GM21515 (cell line): ENCODE results near the gene FOXL3.
"Not testable (repeated sequence)": the region's sequence is repeated elsewhere in the genome, so short reads cannot be mapped to it uniquely, and the experiment has no call there.

ENCODE experiments used
- ATAC-seq: cut with Tn5 transposase; IDR thresholded peaks from one replicate; pipeline ENCODE4 v1.9.1; 2021; ENCODE audit not compliant: unreplicated experiment

Gene FOXL3

DNA sequence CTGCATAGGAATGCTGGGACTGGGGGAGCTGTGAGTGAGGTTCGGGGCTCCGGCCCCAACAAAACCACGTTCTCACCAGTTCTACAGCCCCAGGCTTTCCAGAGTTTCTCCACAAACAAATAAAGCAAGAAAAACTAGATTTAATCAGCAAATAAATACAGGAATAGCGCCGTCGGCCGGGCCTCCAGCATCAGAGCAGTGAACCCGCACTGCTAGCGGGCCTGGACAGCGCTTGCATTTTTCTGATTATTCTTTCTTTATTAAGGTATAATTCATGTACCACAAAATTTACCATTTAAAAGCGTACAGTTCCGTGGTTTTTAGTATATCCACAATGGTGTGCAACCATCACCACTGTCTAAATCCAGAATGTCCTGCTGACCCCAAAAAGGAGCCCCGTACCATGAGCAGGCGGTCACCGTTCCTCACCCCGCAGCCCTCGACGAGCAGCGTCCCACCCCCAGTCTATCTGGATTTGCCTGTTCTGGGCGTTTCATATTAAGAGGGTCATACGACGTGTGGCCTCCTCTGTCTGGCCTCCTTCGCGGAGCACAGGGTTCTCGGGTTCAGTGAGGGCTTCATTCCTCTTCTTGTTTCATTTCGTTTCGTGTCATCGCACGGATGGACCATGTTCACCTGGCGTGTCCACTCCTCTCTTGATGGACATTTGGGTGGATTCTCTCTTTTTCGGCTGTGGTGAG lies 35.5 kb upstream of the FOXL3 start:
- ATAC-seq = no peak

DNA sequence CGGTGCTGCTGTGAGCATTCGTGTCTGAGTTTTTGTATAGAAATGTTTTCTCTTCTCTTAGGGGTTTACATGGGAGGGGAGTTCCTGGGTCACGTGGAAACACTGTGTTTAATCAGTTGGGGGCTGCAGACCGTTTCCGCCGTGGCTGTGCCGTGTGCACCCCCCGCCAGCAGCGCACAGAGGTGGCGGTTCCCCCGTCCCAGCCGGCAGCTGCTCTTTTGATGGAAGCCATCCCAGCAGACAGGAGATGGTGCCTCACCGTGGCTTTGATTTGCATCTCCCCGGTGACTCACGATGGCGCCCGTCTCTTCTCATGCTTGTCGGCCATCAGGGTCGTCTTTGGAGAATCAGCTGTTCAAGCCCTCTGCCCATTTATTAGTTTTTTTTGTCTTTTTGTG lies 34.9 kb upstream of the FOXL3 start:
- ATAC-seq = no peak

DNA sequence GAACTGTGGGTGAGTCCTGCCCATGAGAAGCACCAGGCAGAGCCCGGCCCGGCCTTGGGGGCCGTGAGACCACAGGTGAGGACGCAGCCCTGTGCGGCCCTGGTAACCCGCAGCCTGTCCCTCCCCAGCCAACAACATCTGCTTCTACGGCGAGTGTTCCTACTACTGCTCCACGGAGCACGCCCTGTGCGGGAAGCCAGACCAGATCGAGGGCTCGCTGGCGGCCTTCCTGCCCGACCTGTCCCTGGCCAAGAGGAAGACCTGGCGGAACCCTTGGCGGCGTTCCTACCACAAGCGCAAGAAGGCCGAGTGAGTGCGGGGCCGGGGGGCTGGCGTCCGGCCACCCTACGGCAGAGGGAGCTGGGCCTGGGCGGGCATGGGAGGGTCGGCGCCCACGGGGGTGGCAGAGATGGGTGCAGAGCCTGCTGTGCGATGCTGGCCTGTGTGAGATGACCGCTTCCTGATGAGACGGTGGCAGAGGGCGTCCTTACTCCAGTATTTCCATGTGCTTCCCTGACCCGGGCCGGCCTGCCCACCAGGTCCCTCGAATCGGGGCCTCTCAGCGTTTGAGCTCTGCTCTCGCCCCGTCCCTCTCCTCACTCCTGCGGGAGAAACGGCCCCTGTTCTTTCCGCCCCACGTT lies 34.1 kb upstream of the FOXL3 start:
- ATAC-seq = no peak

- no peak for ATAC-seq
Observed at GRCh38 chr7:256461-256940, 33.5 kb upstream of the FOXL3 start.

DNA sequence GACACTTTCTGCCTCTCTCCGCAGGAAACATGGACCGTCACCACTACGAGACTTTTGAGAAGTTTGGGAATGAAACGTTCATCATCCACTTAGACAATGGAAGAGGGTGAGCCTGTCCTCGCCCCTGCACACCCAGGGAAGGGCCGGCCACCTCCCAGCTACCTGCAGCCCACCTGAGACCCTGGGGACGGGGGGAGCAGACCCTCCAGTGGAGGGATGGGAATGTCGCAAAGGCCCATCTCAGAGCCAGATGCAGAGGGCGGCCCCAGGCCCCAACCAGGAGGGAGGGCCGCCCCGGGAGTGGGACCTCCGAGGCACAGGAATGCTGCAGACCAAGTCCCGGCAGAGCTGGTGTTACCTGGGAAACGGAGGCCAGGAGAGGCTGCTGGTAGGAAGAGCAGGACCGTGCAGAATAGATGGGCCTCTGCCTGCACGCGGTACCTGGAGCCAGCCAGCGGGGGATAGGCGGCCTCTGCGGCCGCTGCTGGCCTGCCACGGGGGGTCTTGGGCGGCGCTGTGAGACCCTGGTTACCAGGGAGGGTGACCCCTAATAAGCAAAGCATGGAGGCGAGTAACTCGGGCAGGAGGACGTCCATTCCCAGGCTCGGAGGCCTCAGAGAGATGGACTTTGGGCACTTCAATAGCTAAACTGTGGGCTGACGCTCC lies 32.9 kb upstream of the FOXL3 start:
- no peak for ATAC-seq

GRCh38 chr7:257647-257992 lies 32.4 kb upstream of the FOXL3 start:
- ATAC-seq = no peak

DNA sequence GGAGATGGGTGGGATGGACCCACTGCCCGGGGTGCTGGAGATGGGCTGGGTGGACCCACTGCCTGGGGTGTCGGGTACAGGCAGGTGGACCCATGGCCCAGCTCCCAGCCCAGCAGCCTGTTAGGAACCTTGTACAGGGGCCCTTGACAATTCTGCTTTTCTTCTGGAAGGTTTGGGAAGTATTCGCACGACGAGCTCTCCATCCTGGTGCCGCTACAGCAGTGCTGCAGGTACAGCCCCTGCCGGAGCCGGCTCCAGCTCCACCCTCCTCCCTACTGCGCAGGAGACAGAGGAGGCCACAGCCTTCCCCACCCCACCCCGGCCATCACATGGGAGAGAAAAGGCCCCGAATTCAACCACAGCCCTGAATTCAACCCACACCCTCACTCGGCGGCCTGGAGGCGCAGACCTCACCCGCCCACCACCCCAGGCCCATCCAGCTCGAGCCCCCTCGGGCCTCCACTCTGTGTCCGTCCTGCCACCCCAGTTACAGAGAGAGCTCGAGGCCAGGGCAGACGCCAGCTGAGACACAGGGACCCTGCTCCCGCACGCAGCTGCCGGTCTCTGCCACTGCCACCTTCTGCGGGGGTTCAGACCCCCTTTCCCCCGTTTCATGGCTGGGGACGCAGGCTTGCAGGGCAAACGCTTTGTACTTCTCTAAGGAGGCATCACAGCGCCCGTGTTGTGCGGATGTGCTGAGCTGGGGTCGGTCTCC lies 31.3 kb upstream of the FOXL3 start:
- ATAC-seq = no peak

DNA sequence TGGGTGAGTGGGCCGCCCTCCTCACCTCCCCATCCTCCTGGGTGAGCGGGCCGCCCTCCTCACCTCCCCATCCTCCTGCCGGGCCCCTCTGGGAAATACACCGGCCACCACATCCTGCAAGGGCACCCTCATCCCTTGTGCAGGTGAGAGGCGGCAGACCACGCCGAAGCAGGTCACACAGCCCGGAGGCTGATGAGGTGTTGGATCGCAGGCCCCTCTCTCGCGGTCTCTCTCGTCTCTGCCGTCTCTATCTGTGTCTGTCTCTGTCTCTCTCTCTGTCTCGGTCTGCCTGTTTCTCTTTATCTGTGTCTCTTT lies 30.8 kb upstream of the FOXL3 start:
- ATAC-seq = no peak

GRCh38 chr7:259751-260405 lies 30.1 kb upstream of the FOXL3 start:
- no peak for ATAC-seq

DNA sequence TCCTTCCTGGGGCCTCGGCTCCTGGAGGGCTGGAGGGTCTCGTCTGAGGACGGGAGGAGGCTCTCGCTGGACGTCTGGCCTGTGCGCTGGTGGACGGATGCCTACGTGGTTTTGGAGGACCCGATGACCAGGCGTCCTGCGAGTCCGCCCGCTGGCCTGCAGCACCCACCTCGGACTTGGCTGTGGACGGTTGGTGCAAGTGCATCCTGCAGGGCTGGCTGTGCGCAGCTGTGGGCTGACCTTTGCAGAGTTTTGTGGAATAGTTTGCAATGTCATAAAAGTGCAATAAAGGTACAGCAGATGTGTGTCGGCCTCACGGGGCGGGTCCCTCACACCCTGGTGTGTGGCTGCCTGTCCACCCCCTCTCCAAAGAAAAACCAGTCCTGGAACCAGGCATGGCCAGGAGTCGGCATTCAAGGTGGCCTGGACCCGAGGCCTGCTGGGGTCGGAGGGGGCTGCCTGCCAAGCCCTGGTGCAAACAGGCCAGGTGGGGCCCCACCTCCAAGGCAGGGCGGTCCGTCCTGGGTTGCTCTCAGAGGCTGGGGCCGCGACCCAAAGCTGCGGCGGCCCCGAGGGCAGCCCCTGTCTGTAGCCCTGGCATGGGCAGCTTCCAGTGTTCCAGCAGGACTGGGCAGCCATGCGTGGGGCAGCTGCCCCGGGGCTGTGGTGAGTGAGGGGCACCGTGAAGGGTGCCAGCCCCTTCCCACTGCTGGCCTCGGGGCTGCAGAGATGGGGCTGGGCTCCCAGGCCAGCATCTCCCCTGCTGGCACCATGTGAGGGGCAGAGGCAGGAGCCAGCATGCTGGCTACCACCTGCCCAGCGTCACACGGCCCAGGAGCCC lies 29.3 kb upstream of the FOXL3 start:
- ATAC-seq = no peak

DNA sequence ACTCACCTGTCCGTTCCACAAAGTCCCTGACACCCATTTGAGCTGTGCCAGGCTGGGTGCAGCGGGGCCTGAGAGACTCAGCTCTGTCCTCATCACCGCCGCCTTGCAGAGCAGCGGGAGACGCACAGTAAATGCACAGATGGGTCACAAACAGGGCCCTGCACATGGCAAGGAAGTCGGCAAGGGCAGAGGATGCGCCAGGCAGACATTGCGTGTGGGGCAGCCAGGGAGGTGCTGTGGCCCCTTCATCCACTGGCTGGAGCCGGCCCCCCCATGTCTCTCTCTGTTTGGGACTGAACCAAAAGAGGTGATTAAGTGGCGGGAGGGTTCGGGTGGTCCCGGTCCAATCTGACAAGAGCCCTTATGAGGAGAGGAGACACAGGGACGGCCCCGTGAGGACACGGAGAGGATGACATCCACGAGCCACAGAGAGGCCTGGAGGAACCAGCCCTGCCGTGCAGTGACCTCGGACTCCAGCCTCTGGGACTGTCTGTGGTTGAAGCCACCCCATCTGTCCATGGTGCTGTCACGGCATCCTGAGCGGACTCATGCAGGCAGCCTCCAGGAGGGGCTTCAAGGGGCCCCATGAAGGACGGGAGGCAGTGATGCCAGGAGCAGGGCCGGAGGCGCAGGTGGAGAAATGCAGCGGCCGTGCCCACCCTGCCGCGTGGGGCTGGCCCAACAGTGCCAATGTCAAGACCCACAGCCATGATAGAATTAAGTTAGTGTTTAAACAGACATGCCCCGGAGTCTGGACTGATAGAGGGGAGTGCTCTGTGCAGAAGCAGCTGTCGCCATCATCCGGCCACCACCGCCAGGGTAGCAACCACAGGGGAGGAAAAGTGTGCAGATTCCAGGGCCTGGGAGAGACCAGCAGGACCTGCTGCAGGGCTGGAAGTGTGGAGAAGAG lies 28.4 kb upstream of the FOXL3 start:
- ATAC-seq = no peak

- no peak for ATAC-seq
Observed at GRCh38 chr7:262251-262572, 27.8 kb upstream of the FOXL3 start.

GRCh38 chr7:262631-263311 lies 27.2 kb upstream of the FOXL3 start:
- not testable (repeated sequence) for ATAC-seq

DNA sequence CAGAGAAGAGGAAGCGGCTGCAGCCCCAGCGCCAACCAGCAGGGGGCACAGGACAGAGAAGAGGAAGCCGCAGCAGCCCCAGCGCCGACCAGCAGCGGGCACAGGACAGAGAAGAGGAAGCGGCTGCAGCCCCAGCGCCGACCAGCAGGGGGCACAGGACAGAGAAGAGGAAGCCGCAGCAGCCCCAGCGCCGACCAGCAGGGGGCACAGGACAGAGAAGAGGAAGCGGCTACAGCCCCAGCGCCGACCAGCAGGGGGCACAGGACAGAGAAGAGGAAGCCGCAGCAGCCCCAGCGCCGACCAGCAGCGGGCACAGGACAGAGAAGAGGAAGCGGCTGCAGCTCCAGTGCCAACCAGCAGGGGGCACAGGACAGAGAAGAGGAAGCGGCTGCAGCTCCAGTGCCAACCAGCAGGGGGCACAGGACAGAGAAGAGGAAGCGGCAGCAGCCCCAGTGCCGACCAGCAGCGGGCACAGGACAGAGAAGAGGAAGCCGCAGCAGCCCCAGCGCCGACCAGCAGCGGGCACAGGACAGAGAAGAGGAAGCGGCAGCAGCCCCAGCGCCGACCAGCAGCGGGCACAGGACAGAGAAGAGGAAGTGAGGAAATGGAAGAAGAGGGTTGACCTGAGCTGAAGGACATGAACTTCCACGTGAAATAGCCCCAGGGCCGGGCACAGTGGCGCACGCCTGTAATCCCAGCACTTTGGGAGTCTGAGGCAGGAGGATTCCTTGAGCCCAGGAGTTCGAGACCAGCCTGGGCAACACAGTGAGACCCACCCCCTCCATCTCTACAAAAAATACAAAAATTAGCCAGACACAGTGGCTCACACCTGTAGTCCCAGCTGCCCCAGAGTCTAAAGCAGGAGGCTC lies 26.3 kb upstream of the FOXL3 start:
- ATAC-seq = not testable (repeated sequence)

- no peak for ATAC-seq
Observed at GRCh38 chr7:264541-265191, 25.3 kb upstream of the FOXL3 start.

- no peak for ATAC-seq
Observed at GRCh38 chr7:265192-265997, 24.6 kb upstream of the FOXL3 start.
